AG04450 (cell line): Measurements from ENCODE around the gene SRGAP3. TPM values are rescaled to one million over a fixed set of nuclear protein-coding genes. Genes with fewer than 3 reads are reported as not detected.

ENCODE experiments used
- CTCF ChIA-PET: fragments of 300-600, 350-600 bp; formaldehyde crosslinking; extraction: SDS; loops from one replicate; lab custom pipeline; 2022; ENCODE audit warnings: antibody characterized with exemption, inconsistent platforms; lab: Charles Lee
- POLR2A ChIA-PET: fragments of 350-600 bp; formaldehyde crosslinking; extraction: SDS; loops from one replicate; lab custom pipeline; 2021; ENCODE audit warnings: antibody characterized with exemption, inconsistent platforms; lab: Yijun Ruan, JAX
- DNase-seq: peaks from one replicate; pipeline ENCODE4 v3.0.0-alpha.2; 2011; ENCODE audit warnings: low read depth, low spot score
- H3K27ac ChIP-seq: one replicate; pipeline ENCODE4 v1.5.1; 2012; ENCODE audit warnings: low read depth, low read length, control low read depth
- H3K27me3 ChIP-seq: one replicate; pipeline ENCODE4 v1.6.0; 2012; ENCODE audit warnings: low read length; ENCODE audit not compliant: control insufficient read depth, insufficient read depth
- H3K4me3 ChIP-seq: 2 replicates; pipeline ENCODE4 v1.5.1; 2011; ENCODE audit warnings: mild to moderate bottlenecking, low read depth, low read length, control low read depth
- H3K9me3 ChIP-seq: 2 replicates; pipeline ENCODE4 v1.5.1; 2012; ENCODE audit warnings: low read length; ENCODE audit not compliant: control insufficient read depth, insufficient read depth
- CTCF ChIP-seq: IDR thresholded peaks from 2 replicates; pipeline ENCODE4 v1.5.1; 2011; ENCODE audit warnings: low read depth, low read length, control low read depth, inconsistent platforms
- polyA plus RNA-seq: library from polyadenylated mRNA; depleted of rRNA; stranded (reverse); fragments of >200 nt; gene quantifications from 2 replicates; pipeline ENCODE4 v1.2.3, GENCODE V29; 2011

The SRGAP3 gene
- polyA plus RNA-seq, 1 experiment, result 0.61 TPM

GRCh38 chr3:9080163-9080562 lies 169.3 kb downstream of the SRGAP3 start:
- CTCF ChIA-PET, result interaction anchor here (0.9 to 2.1 kb wide), 2 partner anchors 13 to 93 kb away, joined by 3 to 5 read pairs; no protein-coding TSS in a partner anchor
- DNase-seq, result no peak

GRCh38 chr3:9079676-9080075 lies 169.8 kb downstream of the SRGAP3 start:
- Histone ChIP-seq H3K4me3 (no peak overlapping the region), H3K27me3 (peaks cover 3% of the 10 kb centered on the region), H3K9me3 (no peaks in the 10 kb centered on the region), H3K27ac (no peak overlapping the region)
- DNase-seq, result no peak
- no peak for TF ChIP-seq CTCF
- ChIA-PET POLR2A (no interaction called here), CTCF (no interaction called here)

More at GRCh38 chr3:9080163-9080562, 169.3 kb downstream of the SRGAP3 start:
- no peaks in the 10 kb centered on the region for H3K9me3 ChIP-seq
- no peak overlapping the region for H3K4me3 ChIP-seq
- H3K27ac ChIP-seq, result no peak overlapping the region
- no peak for TF ChIP-seq CTCF
- POLR2A ChIA-PET, result no interaction called here
- H3K27me3 ChIP-seq, result peaks cover 3% of the 10 kb centered on the region

GRCh38 chr3:9078561-9079240 lies 170.7 kb downstream of the SRGAP3 start:
- POLR2A ChIA-PET, result no interaction called here

GRCh38 chr3:9077029-9077428 lies 172.4 kb downstream of the SRGAP3 start:
- Histone ChIP-seq H3K27me3 (peaks cover 5% of the 10 kb centered on the region), H3K4me3 (no peak overlapping the region), H3K9me3 (no peaks in the 10 kb centered on the region), H3K27ac (no peak overlapping the region)
- ChIA-PET POLR2A (no interaction called here), CTCF (no interaction called here)
- no peak for DNase-seq
- no peak for TF ChIP-seq CTCF

More at GRCh38 chr3:9078561-9079240, 170.7 kb downstream of the SRGAP3 start:
- TF ChIP-seq CTCF, result no peak
- DNase-seq, result no peak
- Histone ChIP-seq H3K27me3 (peaks cover 3% of the 10 kb centered on the region), H3K9me3 (no peaks in the 10 kb centered on the region), H3K27ac (no peak overlapping the region), H3K4me3 (no peak overlapping the region)
- CTCF ChIA-PET, result no interaction called here

- Histone ChIP-seq H3K9me3 (no peaks in the 10 kb centered on the region), H3K4me3 (no peak overlapping the region), H3K27ac (no peak overlapping the region), H3K27me3 (peaks cover 4% of the 10 kb centered on the region)
- CTCF ChIA-PET, result interaction anchor here (1.1 kb wide), 1 partner anchor 104 kb away, joined by 4 read pairs; no protein-coding TSS in a partner anchor
- DNase-seq, result no peak
- no peak for TF ChIP-seq CTCF
- POLR2A ChIA-PET, result no interaction called here
These were observed 173.7 kb downstream of the SRGAP3 start for GRCh38 chr3:9075762-9076161.
